GM18867 (cell line): ENCODE results near the gene ATN1.

Source experiments
- ATAC-seq: cut with Tn5 transposase; IDR thresholded peaks from one replicate; pipeline ENCODE4 v1.9.1; 2021; ENCODE audit warnings: mild to moderate bottlenecking, moderate library complexity; ENCODE audit not compliant: unreplicated experiment

ATN1 gene

GRCh38 chr12:6925239-6925539 lies 2.6 kb upstream of the ATN1 start:
- ATAC-seq: no peak

- ATAC-seq: no peak
Measured at GRCh38 chr12:6925540-6926279, 2.0 kb upstream of the ATN1 start.

DNA sequence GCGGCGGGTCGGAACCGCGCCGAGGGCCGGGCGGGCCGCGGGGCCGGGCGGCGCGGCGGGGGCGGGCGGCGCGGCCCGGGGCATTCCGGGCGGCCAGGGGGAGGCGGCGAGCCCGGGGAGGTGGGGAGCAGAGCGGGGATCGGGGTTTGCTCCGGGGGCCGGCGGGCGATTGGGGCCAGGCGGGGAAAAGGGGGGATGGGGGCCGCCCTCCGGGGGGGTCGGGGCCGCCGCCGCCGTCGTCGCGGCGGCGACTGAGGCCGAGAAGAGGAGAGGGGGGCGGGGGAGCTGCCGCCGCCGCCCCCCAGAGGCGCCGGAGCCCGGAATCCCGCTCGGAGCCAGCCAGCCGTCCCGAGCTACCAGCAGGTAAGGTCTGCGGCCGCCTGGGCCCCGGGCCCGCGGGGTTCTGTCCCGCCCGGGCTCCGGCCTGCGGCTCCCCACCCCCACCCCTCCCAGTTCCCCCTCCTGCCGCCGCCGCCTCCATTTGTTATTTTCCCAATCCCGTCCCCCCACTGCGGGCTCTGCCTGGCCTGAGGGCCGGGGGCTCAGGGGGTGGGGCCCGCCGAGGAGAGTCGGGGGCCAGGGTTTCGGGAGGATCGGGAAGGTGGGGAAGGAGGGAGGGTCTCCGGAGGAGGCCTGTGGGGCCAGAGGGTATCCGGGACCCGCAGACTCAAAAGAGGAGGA lies 403 bp downstream of the ATN1 start:
- ATAC-seq: no peak

DNA sequence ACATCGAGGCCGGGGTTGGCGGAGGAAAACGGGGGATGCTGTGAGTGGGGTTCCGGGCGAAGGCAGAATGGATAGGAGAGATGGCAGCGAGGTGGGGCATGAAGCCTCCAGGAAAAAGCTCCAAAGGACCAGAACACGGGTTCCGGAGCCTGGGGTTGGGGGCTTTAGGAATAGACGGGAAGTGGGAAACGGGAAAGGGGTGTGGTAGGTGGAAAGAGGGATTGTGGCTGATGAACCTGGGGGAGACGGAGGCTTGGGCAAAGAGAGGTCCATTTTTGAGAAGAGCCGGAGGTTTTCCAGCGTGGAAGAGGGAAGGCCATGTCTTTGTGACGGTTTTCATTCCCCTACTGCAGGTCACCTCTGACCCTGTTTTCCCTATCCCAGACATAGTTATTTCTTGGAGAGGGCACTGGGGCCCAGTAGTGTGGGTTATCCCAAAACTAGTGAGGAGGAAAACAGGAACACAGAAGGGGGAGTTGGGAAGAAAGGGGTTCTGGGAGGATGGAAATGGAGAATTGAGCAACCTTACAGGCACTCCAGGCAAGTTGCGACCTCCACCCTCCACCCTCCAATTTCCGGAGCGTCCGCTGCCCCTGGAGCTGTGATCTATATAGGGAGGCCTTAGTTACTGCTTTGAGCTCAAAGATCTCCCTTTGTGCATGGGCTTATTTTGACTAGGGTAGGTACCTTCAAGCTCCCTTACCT lies 1.1 kb downstream of the ATN1 start:
- ATAC-seq: no peak

- no peak for ATAC-seq
Measured at GRCh38 chr12:6929466-6930452, 2.0 kb downstream of the ATN1 start.

- ATAC-seq: no peak
Measured at GRCh38 chr12:6932766-6933165, 5.0 kb downstream of the ATN1 start.

DNA sequence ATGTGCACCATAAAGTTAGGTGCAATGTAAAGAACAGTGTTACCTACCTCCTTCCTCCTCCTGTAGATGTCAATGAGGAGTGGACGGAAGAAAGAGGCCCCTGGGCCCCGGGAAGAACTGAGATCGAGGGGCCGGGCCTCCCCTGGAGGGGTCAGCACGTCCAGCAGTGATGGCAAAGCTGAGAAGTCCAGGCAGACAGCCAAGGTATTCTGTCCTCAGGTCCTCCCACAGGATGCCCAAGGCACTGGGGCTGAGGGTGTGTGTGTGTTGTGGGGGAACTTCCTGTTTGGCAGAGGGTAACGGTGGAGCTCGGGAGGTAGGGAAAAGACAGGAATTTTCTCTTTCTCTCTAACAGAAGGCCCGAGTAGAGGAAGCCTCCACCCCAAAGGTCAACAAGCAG lies 6.4 kb downstream of the ATN1 start:
- ATAC-seq: no peak

DNA sequence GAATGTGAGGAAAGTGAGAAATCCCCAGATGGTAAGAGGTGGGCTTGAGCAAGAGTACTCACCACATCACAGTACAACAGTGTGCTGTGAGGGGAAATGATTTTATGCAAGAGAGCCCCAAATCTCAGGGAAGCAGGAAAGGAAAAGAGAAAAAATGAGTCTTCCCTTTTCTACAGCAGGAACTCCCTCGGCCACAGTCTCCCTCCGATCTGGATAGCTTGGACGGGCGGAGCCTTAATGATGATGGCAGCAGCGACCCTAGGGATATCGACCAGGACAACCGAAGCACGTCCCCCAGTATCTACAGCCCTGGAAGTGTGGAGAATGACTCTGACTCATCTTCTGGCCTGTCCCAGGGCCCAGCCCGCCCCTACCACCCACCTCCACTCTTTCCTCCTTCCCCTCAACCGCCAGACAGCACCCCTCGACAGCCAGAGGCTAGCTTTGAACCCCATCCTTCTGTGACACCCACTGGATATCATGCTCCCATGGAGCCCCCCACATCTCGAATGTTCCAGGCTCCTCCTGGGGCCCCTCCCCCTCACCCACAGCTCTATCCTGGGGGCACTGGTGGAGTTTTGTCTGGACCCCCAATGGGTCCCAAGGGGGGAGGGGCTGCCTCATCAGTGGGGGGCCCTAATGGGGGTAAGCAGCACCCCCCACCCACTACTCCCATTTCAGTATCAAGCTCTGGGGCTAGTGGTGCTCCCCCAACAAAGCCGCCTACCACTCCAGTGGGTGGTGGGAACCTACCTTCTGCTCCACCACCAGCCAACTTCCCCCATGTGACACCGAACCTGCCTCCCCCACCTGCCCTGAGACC lies 7.8 kb downstream of the ATN1 start:
- no peak for ATAC-seq

DNA sequence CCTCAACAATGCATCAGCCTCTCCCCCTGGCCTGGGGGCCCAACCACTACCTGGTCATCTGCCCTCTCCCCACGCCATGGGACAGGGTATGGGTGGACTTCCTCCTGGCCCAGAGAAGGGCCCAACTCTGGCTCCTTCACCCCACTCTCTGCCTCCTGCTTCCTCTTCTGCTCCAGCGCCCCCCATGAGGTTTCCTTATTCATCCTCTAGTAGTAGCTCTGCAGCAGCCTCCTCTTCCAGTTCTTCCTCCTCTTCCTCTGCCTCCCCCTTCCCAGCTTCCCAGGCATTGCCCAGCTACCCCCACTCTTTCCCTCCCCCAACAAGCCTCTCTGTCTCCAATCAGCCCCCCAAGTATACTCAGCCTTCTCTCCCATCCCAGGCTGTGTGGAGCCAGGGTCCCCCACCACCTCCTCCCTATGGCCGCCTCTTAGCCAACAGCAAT lies 8.5 kb downstream of the ATN1 start:
- no peak for ATAC-seq

DNA sequence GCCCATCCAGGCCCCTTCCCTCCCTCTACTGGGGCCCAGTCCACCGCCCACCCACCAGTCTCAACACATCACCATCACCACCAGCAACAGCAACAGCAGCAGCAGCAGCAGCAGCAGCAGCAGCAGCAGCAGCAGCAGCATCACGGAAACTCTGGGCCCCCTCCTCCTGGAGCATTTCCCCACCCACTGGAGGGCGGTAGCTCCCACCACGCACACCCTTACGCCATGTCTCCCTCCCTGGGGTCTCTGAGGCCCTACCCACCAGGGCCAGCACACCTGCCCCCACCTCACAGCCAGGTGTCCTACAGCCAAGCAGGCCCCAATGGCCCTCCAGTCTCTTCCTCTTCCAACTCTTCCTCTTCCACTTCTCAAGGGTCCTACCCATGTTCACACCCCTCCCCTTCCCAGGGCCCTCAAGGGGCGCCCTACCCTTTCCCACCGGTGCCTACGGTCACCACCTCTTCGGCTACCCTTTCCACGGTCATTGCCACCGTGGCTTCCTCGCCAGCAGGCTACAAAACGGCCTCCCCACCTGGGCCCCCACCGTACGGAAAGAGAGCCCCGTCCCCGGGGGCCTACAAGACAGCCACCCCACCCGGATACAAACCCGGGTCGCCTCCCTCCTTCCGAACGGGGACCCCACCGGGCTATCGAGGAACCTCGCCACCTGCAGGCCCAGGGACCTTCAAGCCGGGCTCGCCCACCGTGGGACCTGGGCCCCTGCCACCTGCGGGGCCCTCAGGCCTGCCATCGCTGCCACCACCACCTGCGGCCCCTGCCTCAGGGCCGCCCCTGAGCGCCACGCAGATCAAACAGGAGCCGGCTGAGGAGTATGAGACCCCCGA lies 9.1 kb downstream of the ATN1 start:
- no peak for ATAC-seq

DNA sequence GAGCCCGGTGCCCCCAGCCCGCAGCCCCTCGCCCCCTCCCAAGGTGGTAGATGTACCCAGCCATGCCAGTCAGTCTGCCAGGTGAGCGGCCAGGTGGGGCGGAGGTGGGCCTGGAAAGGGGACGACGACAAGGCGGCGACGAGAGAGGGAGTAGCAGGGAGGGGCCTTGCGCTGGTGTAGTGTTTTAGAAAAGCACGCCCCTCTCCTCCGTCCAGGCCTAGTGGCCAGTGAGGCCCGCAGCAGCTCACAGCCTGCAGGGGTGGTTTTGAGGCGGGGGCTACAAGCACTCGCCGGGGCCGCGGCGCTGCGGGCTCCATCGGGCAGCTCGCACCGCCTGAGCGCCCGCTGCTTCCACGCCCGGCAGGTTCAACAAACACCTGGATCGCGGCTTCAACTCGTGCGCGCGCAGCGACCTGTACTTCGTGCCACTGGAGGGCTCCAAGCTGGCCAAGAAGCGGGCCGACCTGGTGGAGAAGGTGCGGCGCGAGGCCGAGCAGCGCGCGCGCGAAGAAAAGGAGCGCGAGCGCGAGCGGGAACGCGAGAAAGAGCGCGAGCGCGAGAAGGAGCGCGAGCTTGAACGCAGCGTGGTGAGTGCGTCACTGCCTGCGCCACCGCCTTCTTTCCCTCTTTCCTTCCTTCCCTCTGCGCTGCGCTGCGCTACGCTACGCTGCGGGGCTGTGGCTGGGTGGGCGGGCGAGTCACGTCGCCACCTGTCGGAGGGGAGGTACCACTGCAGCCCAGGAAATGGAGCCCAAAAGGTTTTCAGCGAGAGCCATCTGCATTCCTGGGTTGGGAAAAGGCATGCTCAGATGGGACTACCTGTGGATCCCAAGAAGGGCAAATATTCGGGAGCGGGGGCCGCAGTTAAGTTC lies 10.0 kb downstream of the ATN1 start:
- peak; percentile 81 for ATAC-seq

- ATAC-seq: no peak
Measured at GRCh38 chr12:6938353-6939190, 10.8 kb downstream of the ATN1 start.

GRCh38 chr12:6939191-6939540 lies 11.4 kb downstream of the ATN1 start:
- ATAC-seq: no peak

- ATAC-seq: no peak
Measured at GRCh38 chr12:6941267-6941666, 13.5 kb downstream of the ATN1 start.

DNA sequence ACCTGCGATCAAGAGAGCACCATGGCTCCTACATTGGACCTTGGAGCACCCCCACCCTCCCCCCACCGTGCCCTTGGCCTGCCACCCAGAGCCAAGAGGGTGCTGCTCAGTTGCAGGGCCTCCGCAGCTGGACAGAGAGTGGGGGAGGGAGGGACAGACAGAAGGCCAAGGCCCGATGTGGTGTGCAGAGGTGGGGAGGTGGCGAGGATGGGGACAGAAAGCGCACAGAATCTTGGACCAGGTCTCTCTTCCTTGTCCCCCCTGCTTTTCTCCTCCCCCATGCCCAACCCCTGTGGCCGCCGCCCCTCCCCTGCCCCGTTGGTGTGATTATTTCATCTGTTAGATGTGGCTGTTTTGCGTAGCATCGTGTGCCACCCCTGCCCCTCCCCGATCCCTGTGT lies 14.0 kb downstream of the ATN1 start:
- no peak for ATAC-seq

DNA sequence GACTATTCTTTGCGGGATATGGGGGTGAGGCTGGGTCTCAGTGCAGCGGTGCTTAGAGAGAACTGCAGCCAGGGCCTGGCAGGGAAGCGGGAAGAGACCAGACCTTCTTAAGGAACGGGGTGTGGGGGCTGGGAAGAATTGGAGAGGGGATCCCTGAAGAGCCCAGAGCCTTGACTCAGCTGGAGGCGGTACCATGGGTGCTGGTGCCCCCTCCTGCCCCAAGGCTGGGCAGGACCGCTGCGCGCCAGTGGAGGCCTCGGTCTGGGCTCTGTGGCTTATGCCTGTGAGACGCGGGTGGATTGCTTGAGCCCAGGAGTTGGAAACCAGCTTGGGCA lies 14.5 kb downstream of the ATN1 start:
- no peak for ATAC-seq

DNA sequence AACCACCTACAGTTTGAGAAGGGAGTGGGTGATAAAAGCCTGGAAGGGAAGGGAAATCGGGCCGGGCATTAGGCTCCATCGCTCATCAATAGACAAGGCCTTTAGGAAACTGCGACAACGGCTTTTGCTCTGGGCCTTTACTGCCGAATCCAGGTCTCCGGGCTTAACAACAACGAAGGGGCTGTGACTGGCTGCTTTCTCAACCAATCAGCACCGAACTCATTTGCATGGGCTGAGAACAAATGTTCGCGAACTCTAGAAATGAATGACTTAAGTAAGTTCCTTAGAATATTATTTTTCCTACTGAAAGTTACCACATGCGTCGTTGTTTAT lies 15.6 kb downstream of the ATN1 start:
- peak; percentile 21 for ATAC-seq
